ENCODE results near the gene RBPJL. TPM values are rescaled to one million over a fixed set of nuclear protein-coding genes. Genes with fewer than 3 reads are reported as not detected.
A peak's percentile ranks its signal among the peaks of the same experiment; 100 is the strongest.

RBPJL gene
- total and polyA plus RNA-seq, 2 of the 13 experiments (the other 11 are each of a cell fraction or from before 2014, with no cell fraction given), result not detected

DNA sequence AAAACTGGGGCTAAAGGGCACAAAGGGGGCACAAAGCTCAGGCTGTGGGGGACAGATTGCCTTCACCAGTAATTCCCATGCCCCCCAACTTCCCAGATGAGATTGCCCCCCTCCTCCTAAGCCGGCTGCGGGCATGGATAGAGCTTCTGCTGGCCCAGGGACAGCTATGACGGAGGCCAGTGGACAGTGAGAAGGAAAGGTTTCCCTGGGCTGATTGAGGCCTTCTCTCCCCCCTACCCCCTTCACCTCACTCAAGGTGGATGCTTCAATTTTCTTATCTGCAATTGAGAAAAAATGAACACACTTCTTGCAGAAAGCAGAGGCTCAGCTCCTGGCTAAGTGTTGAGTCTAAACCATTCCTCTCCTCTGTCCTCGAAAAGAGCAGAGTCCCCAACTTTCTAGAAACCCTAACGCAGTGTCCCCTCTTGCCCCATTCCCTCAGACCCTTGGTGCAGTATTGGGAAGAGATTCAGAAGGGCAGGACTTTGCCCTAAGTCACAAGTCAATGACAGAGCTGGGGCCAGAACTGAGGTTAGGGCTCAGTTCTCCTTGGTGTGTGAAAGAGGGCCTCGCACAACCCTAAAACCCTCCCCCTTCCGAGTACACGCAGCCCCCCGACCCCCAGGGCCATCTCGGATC lies 40.8 kb downstream of the RBPJL start (continued):
- TF ChIP-seq, protein P1, sequence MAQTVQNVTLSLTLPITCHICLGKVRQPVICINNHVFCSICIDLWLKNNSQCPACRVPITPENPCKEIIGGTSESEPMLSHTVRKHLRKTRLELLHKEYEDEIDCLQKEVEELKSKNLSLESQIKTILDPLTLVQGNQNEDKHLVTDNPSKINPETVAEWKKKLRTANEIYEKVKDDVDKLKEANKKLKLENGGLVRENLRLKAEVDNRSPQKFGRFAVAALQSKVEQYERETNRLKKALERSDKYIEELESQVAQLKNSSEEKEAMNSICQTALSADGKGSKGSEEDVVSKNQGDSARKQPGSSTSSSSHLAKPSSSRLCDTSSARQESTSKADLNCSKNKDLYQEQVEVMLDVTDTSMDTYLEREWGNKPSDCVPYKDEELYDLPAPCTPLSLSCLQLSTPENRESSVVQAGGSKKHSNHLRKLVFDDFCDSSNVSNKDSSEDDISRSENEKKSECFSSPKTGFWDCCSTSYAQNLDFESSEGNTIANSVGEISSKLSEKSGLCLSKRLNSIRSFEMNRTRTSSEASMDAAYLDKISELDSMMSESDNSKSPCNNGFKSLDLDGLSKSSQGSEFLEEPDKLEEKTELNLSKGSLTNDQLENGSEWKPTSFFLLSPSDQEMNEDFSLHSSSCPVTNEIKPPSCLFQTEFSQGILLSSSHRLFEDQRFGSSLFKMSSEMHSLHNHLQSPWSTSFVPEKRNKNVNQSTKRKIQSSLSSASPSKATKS (CRISPR knock-in tag; IDR thresholded peaks at IDR 0.05), result peak; percentile 85; the same call in 1 of the 2 replicates
- TF ChIP-seq ZSCAN29 (CRISPR knock-in tag; conservative IDR thresholded peaks at IDR 0.05) (0 out of 2 replicates have a peak, but pooled peaks have one; percentile 51), ZNF44 (CRISPR knock-in tag; IDR thresholded peaks at IDR 0.05) (no peak), ZNF775 (CRISPR knock-in tag; IDR thresholded peaks at IDR 0.05; ENCODE audit: borderline replicate concordance) (no peak), ZFP36 (IDR thresholded peaks at IDR 0.05; ENCODE audit: borderline replicate concordance, low read depth, low read length, partially characterized antibody) (no peak), NR2F6 (IDR thresholded peaks at IDR 0.05) (no peak; the same call in 1 of the 2 replicates), NR2F6 (CRISPR knock-in tag; IDR thresholded peaks at IDR 0.05) (no peak), KAT7 (CRISPR knock-in tag; IDR thresholded peaks at IDR 0.05; ENCODE audit: borderline replicate concordance) (no peak), SOX6 (IDR thresholded peaks at IDR 0.05) (no peak), SOX6 (CRISPR knock-in tag; IDR thresholded peaks at IDR 0.05) (0 out of 2 replicates have a peak, but pooled peaks have one; percentile 6), ATF1 (CRISPR knock-in tag; IDR thresholded peaks at IDR 0.05) (no peak), MATR3 (CRISPR knock-in tag; IDR thresholded peaks at IDR 0.05) (no peak), EED (CRISPR knock-in tag; IDR thresholded peaks at IDR 0.05) (no peak), RARG (CRISPR knock-in tag; IDR thresholded peaks at IDR 0.05; ENCODE audit: low read depth) (no peak), NFYC (CRISPR knock-in tag; IDR thresholded peaks at IDR 0.05) (no peak)
- TF ChIP-seq, protein P2, sequence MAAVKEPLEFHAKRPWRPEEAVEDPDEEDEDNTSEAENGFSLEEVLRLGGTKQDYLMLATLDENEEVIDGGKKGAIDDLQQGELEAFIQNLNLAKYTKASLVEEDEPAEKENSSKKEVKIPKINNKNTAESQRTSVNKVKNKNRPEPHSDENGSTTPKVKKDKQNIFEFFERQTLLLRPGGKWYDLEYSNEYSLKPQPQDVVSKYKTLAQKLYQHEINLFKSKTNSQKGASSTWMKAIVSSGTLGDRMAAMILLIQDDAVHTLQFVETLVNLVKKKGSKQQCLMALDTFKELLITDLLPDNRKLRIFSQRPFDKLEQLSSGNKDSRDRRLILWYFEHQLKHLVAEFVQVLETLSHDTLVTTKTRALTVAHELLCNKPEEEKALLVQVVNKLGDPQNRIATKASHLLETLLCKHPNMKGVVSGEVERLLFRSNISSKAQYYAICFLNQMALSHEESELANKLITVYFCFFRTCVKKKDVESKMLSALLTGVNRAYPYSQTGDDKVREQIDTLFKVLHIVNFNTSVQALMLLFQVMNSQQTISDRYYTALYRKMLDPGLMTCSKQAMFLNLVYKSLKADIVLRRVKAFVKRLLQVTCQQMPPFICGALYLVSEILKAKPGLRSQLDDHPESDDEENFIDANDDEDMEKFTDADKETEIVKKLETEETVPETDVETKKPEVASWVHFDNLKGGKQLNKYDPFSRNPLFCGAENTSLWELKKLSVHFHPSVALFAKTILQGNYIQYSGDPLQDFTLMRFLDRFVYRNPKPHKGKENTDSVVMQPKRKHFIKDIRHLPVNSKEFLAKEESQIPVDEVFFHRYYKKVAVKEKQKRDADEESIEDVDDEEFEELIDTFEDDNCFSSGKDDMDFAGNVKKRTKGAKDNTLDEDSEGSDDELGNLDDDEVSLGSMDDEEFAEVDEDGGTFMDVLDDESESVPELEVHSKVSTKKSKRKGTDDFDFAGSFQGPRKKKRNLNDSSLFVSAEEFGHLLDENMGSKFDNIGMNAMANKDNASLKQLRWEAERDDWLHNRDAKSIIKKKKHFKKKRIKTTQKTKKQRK (IDR thresholded peaks at IDR 0.05; ENCODE audit: low read length), result no peak
- TF ChIP-seq, protein P3, sequence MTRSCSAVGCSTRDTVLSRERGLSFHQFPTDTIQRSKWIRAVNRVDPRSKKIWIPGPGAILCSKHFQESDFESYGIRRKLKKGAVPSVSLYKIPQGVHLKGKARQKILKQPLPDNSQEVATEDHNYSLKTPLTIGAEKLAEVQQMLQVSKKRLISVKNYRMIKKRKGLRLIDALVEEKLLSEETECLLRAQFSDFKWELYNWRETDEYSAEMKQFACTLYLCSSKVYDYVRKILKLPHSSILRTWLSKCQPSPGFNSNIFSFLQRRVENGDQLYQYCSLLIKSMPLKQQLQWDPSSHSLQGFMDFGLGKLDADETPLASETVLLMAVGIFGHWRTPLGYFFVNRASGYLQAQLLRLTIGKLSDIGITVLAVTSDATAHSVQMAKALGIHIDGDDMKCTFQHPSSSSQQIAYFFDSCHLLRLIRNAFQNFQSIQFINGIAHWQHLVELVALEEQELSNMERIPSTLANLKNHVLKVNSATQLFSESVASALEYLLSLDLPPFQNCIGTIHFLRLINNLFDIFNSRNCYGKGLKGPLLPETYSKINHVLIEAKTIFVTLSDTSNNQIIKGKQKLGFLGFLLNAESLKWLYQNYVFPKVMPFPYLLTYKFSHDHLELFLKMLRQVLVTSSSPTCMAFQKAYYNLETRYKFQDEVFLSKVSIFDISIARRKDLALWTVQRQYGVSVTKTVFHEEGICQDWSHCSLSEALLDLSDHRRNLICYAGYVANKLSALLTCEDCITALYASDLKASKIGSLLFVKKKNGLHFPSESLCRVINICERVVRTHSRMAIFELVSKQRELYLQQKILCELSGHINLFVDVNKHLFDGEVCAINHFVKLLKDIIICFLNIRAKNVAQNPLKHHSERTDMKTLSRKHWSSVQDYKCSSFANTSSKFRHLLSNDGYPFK (CRISPR knock-in tag; IDR thresholded peaks at IDR 0.05; ENCODE audit: borderline replicate concordance), result no peak
- TF ChIP-seq, protein P4, sequence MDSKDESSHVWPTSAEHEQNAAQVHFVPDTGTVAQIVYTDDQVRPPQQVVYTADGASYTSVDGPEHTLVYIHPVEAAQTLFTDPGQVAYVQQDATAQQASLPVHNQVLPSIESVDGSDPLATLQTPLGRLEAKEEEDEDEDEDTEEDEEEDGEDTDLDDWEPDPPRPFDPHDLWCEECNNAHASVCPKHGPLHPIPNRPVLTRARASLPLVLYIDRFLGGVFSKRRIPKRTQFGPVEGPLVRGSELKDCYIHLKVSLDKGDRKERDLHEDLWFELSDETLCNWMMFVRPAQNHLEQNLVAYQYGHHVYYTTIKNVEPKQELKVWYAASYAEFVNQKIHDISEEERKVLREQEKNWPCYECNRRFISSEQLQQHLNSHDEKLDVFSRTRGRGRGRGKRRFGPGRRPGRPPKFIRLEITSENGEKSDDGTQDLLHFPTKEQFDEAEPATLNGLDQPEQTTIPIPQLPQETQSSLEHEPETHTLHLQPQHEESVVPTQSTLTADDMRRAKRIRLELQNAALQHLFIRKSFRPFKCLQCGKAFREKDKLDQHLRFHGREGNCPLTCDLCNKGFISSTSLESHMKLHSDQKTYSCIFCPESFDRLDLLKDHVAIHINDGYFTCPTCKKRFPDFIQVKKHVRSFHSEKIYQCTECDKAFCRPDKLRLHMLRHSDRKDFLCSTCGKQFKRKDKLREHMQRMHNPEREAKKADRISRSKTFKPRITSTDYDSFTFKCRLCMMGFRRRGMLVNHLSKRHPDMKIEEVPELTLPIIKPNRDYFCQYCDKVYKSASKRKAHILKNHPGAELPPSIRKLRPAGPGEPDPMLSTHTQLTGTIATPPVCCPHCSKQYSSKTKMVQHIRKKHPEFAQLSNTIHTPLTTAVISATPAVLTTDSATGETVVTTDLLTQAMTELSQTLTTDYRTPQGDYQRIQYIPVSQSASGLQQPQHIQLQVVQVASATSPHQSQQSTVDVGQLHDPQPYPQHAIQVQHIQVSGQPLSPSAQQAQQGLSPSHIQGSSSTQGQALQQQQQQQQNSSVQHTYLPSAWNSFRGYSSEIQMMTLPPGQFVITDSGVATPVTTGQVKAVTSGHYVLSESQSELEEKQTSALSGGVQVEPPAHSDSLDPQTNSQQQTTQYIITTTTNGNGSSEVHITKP (CRISPR knock-in tag; IDR thresholded peaks at IDR 0.05; ENCODE audit: low read depth), result no peak

All from HepG2 (cell line).